SU-DHL-6 (cell line): Measurements from ENCODE around the gene SORCS2.

Experiments
- H2AFZ ChIP-seq: fragments of 200-600 bp; sonication (generic); 2 replicates; pipeline ENCODE4 v1.6.1; 2014; ENCODE audit warnings: low read depth, mild to moderate bottlenecking, moderate library complexity, mixed read lengths, antibody characterized with exemption, low read length; ENCODE audit not compliant: severe bottlenecking
- H3F3A ChIP-seq: fragments of 200-600 bp; shearing (Covaris generic); 2 replicates; pipeline ENCODE4 v1.6.0; 2016; ENCODE audit warnings: antibody characterized with exemption, mild to moderate bottlenecking; ENCODE audit not compliant: insufficient read depth
- H3K27ac ChIP-seq: fragments of 200-600 bp; sonication (generic); 2 replicates; pipeline ENCODE4 v1.5.1; 2016; ENCODE audit warnings: low read depth, mild to moderate bottlenecking, low read length, moderate library complexity, mixed read lengths
- H3K27me3 ChIP-seq: fragments of 200-600 bp; sonication (generic), shearing (Covaris generic); 2 replicates; pipeline ENCODE4 v1.6.0; 2014; ENCODE audit warnings: mild to moderate bottlenecking, low read length
- H3K36me3 ChIP-seq: fragments of 200-600 bp; sonication (generic); 2 replicates; pipeline ENCODE4 v1.6.1; 2014; ENCODE audit warnings: mild to moderate bottlenecking, low read length, mixed read lengths
- H3K4me2 ChIP-seq: fragments of 300-600, 200-600 bp; shearing (Covaris generic), sonication (generic); 2 replicates; pipeline ENCODE4 v1.6.0; 2014; ENCODE audit warnings: low read length, low read depth, mild to moderate bottlenecking; ENCODE audit not compliant: poor library complexity, severe bottlenecking
- H3K4me3 ChIP-seq: fragments of 200-600 bp; sonication (generic); 2 replicates; pipeline ENCODE4 v1.5.1; 2014; ENCODE audit warnings: antibody characterized with exemption, low read length, mild to moderate bottlenecking, mixed read lengths; ENCODE audit not compliant: insufficient read depth, poor library complexity, severe bottlenecking
- H3K79me2 ChIP-seq: fragments of 200-600 bp; sonication (generic); 2 replicates; pipeline ENCODE4 v1.6.1; 2014; ENCODE audit warnings: mild to moderate bottlenecking, low read length, moderate library complexity; ENCODE audit not compliant: insufficient read depth
- H3K9ac ChIP-seq: fragments of 200-600 bp; sonication (generic); 2 replicates; pipeline ENCODE4 v1.7.0; 2014; ENCODE audit warnings: mild to moderate bottlenecking, low read length
- H3K9me2 ChIP-seq: fragments of 200-600 bp; sonication (generic); replicated peaks from 2 replicates; pipeline ENCODE4 v1.6.1; 2014; ENCODE audit warnings: low read length; ENCODE audit not compliant: insufficient read depth
- H3K9me3 ChIP-seq: fragments of 200-600 bp; sonication (generic); 2 replicates; pipeline ENCODE4 v1.6.1; 2014; ENCODE audit warnings: low read length, mixed read lengths; ENCODE audit not compliant: insufficient read depth
- H4K20me1 ChIP-seq: fragments of 200-600 bp; sonication (generic); 2 replicates; pipeline ENCODE4 v1.6.1; 2014; ENCODE audit warnings: low read depth, mild to moderate bottlenecking, antibody characterized with exemption, low read length, moderate library complexity, mixed read lengths
- CTCF ChIP-seq: fragments of 200-600 bp; sonication (generic); IDR thresholded peaks from one replicate; pipeline ENCODE4 v1.5.1; 2017; ENCODE audit warnings: antibody characterized with exemption, mild to moderate bottlenecking, low read length, moderate library complexity; ENCODE audit not compliant: insufficient read depth, poor library complexity, severe bottlenecking
- EZH2phosphoT487 ChIP-seq: fragments of 200-600 bp; sonication (generic), shearing (Covaris generic); conservative IDR thresholded peaks from 2 replicates; pipeline ENCODE4 v1.6.1; 2018; ENCODE audit warnings: mild to moderate bottlenecking, antibody characterized with exemption, low read length, moderate library complexity, mixed read lengths

The SORCS2 gene

GRCh38 chr4:7526491-7526890 is 334.2 kb downstream of the SORCS2 start:
- Histone ChIP-seq H3K36me3 (no peaks in the 10 kb centered on the region), H3K27me3 (no peaks in the 10 kb centered on the region)

DNA sequence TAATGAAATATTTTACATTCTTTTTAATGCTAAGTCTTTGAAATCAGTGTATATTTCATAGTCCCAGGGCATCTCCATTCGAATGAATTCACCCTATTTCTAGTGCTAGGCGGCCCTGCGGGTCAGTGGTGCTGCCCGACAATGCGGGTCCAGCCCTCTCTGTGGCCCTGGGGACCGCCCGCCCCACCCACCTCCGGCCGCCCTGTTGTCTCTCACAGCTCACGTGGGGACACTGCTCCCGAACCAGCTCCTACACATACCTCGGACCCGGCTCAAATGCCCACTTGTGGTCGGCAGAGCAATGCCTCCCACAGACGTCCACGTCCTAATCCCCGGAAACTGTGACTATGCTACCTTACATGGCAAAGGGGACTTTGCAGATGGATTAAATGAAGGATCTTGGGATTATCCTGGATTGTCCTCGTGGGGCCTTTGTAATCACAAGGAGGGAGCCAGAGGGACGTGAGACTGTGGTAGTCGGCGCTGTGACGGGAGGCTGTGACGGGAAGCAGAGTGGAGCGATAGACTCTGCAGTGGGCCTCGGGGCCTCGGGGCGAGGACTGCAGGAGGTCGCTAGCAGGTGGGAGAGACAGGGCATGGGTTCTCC is 334.7 kb downstream of the SORCS2 start:
- H3K9me2 ChIP-seq: no peaks in the 10 kb centered on the region
- TF ChIP-seq EZH2phosphoT487 (no peak), CTCF (no peak)
- no peak overlapping the region for H2AFZ ChIP-seq
- H3K9me3 ChIP-seq: no peaks in the 10 kb centered on the region
- no peaks in the 10 kb centered on the region for H3K27me3 ChIP-seq
- no peak overlapping the region for H3K27ac ChIP-seq
- H3K36me3 ChIP-seq: no peaks in the 10 kb centered on the region
- no peak overlapping the region for H3K4me2 ChIP-seq
- no peaks in the 10 kb centered on the region for H3F3A ChIP-seq
- H4K20me1 ChIP-seq: no peaks in the 10 kb centered on the region
- H3K4me3 ChIP-seq: no peak overlapping the region
- H3K79me2 ChIP-seq: no peaks in the 10 kb centered on the region
- H3K9ac ChIP-seq: no peak overlapping the region

More at GRCh38 chr4:7526491-7526890, 334.2 kb downstream of the SORCS2 start:
- no peaks in the 10 kb centered on the region for H3K79me2 ChIP-seq
- no peak overlapping the region for H2AFZ ChIP-seq
- TF ChIP-seq EZH2phosphoT487: no peak
- H3F3A ChIP-seq: no peaks in the 10 kb centered on the region
- no peak overlapping the region for H3K4me2 ChIP-seq
- no peaks in the 10 kb centered on the region for H4K20me1 ChIP-seq
- H3K9me3 ChIP-seq: no peaks in the 10 kb centered on the region
- H3K9ac ChIP-seq: no peak overlapping the region
- no peaks in the 10 kb centered on the region for H3K9me2 ChIP-seq
- no peak overlapping the region for H3K27ac ChIP-seq
- no peak overlapping the region for H3K4me3 ChIP-seq

GRCh38 chr4:7529368-7530080 is 337.2 kb downstream of the SORCS2 start:
- no peak overlapping the region for H3K4me2 ChIP-seq
- H3K9ac ChIP-seq: no peak overlapping the region

More at GRCh38 chr4:7529368-7530080, 337.2 kb downstream of the SORCS2 start:
- Histone ChIP-seq H4K20me1 (no peaks in the 10 kb centered on the region), H3K79me2 (no peaks in the 10 kb centered on the region), H3K27ac (no peak overlapping the region), H3K9me3 (no peaks in the 10 kb centered on the region), H3K4me3 (no peak overlapping the region), H3K27me3 (no peaks in the 10 kb centered on the region), H3F3A (no peaks in the 10 kb centered on the region), H3K9me2 (no peaks in the 10 kb centered on the region), H3K36me3 (no peaks in the 10 kb centered on the region), H2AFZ (no peak overlapping the region)
- TF ChIP-seq EZH2phosphoT487 (no peak), CTCF (no peak)
